ENCODE measurements around the gene SENP5. TPM values are rescaled to one million over a fixed set of nuclear protein-coding genes. Genes with fewer than 3 reads are reported as not detected.

The SENP5 gene
- total RNA-seq, 1 donor from 2014 or later, result 34.4 TPM

DNA sequence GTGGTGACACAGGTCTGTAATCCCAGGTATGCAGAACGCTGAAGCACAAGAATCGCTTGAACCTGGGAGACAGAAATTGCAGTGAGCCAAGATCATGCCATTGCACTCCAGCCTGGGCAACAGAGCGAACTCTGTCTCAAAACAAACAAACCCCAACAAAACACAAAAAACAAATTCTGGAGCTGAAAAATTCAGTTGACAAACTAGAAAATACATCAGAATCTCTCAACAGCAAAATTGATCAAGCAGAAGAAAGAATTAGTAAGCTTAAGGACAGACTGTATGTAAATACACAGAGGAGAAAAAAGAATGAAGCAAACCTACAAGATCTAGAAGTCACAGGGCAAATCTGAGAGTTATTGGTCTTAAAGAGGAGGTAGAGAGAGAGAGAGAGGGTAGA lies 49.3 kb downstream of the SENP5 start:
- H3K4me3 ChIP-seq (ENCODE audit: low read length in 3 of 3), result no peak overlapping the region
- peaks cover 9 to 17% (median 10%) of the 10 kb centered on the region in 3 donors for H3K36me3 ChIP-seq (ENCODE audit: control insufficient read depth in 3 of 3, insufficient read depth in 3 of 3, low read length in 3 of 3)
- no peaks in the 10 kb centered on the region for H3K27me3 ChIP-seq (ENCODE audit: control insufficient read depth in 3 of 3, insufficient read depth in 3 of 3, low read length in 3 of 3)
- no peaks in the 10 kb centered on the region for H3K4me1 ChIP-seq (ENCODE audit: control insufficient read depth in 3 of 3, insufficient read depth in 3 of 3, low read length in 3 of 3)
- no peak overlapping the region for H3K9ac ChIP-seq (ENCODE audit: low read depth in 1 of 3, low read length in 3 of 3)
- H3K27ac ChIP-seq (ENCODE audit: low read depth, low read length), result no peak overlapping the region
- H3K9me3 ChIP-seq (ENCODE audit: control insufficient read depth in 3 of 3, low read length in 3 of 3), result no peaks in the 10 kb centered on the region

DNA sequence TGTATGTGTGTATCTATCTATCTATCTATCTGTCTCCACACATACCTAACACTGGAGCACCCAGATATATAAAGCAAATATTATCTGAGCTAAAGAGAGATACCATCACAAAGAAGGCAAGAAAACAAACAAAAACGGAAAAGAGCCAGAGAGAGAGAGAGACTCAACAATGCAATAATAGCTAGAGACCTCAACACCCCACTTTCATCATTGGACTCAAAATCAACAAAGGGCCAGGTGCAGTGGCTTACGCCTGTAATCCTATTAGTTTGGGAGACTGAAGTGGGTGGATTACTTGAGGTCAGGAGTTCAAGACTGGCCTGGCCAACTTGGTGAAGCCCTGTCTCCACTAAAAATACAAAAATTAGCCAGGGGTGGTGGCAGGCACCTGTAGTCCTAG lies 51.2 kb downstream of the SENP5 start:
- H3K36me3 ChIP-seq (ENCODE audit: control insufficient read depth in 3 of 3, insufficient read depth in 3 of 3, low read length in 3 of 3), result peaks cover 10 to 21% (median 13%) of the 10 kb centered on the region in 3 donors
- no peaks in the 10 kb centered on the region for H3K4me1 ChIP-seq (ENCODE audit: control insufficient read depth in 3 of 3, insufficient read depth in 3 of 3, low read length in 3 of 3)
- no peaks in the 10 kb centered on the region for H3K27me3 ChIP-seq (ENCODE audit: control insufficient read depth in 3 of 3, insufficient read depth in 3 of 3, low read length in 3 of 3)
- no peak overlapping the region for H3K4me3 ChIP-seq (ENCODE audit: low read length in 3 of 3)
- H3K9me3 ChIP-seq (ENCODE audit: control insufficient read depth in 3 of 3, low read length in 3 of 3), result no peaks in the 10 kb centered on the region
- H3K27ac ChIP-seq (ENCODE audit: low read depth, low read length), result no peak overlapping the region
- H3K9ac ChIP-seq (ENCODE audit: low read depth in 1 of 3, low read length in 3 of 3), result no peak overlapping the region

- H3K27ac ChIP-seq (ENCODE audit: low read depth, low read length), result no peak overlapping the region
- H3K36me3 ChIP-seq (ENCODE audit: control insufficient read depth in 3 of 3, insufficient read depth in 3 of 3, low read length in 3 of 3), result peaks cover 0 to 9% (median 4%) of the 10 kb centered on the region in 3 donors
- H3K4me3 ChIP-seq (ENCODE audit: low read length in 3 of 3), result no peak overlapping the region
- H3K27me3 ChIP-seq (ENCODE audit: control insufficient read depth in 3 of 3, insufficient read depth in 3 of 3, low read length in 3 of 3), result no peaks in the 10 kb centered on the region
- peak overlapping the region in 1 of 3 donors; percentile 45 for H3K9ac ChIP-seq (ENCODE audit: low read depth in 1 of 3, low read length in 3 of 3)
- H3K9me3 ChIP-seq (ENCODE audit: control insufficient read depth in 3 of 3, low read length in 3 of 3), result no peaks in the 10 kb centered on the region
- H3K4me1 ChIP-seq (ENCODE audit: control insufficient read depth in 3 of 3, insufficient read depth in 3 of 3, low read length in 3 of 3), result no peaks in the 10 kb centered on the region
Measured at GRCh38 chr3:196920733-196921132, 53.0 kb downstream of the SENP5 start.

- no peaks in the 10 kb centered on the region for H3K4me1 ChIP-seq (ENCODE audit: control insufficient read depth in 3 of 3, insufficient read depth in 3 of 3, low read length in 3 of 3)
- H3K9me3 ChIP-seq (ENCODE audit: control insufficient read depth in 3 of 3, low read length in 3 of 3), result no peaks in the 10 kb centered on the region
- peaks cover 10 to 32% (median 25%) of the 10 kb centered on the region in 3 donors for H3K36me3 ChIP-seq (ENCODE audit: control insufficient read depth in 3 of 3, insufficient read depth in 3 of 3, low read length in 3 of 3)
- no peak overlapping the region for H3K27ac ChIP-seq (ENCODE audit: low read depth, low read length)
- no peaks in the 10 kb centered on the region for H3K27me3 ChIP-seq (ENCODE audit: control insufficient read depth in 3 of 3, insufficient read depth in 3 of 3, low read length in 3 of 3)
- no peak overlapping the region for H3K9ac ChIP-seq (ENCODE audit: low read depth in 1 of 3, low read length in 3 of 3)
- no peak overlapping the region for H3K4me3 ChIP-seq (ENCODE audit: low read length in 3 of 3)
Measured at GRCh38 chr3:196927571-196928453, 60.1 kb downstream of the SENP5 start.

GRCh38 chr3:196931157-196931556 lies 63.4 kb downstream of the SENP5 start:
- Histone ChIP-seq H3K27me3 (ENCODE audit: control insufficient read depth in 3 of 3, insufficient read depth in 3 of 3, low read length in 3 of 3) (no peaks in the 10 kb centered on the region), H3K9me3 (ENCODE audit: control insufficient read depth in 3 of 3, low read length in 3 of 3) (no peaks in the 10 kb centered on the region), H3K4me1 (ENCODE audit: control insufficient read depth in 3 of 3, insufficient read depth in 3 of 3, low read length in 3 of 3) (no peaks in the 10 kb centered on the region), H3K27ac (ENCODE audit: low read depth, low read length) (no peak overlapping the region), H3K9ac (ENCODE audit: low read depth in 1 of 3, low read length in 3 of 3) (no peak overlapping the region), H3K4me3 (ENCODE audit: low read length in 3 of 3) (no peak overlapping the region), H3K36me3 (ENCODE audit: control insufficient read depth in 3 of 3, insufficient read depth in 3 of 3, low read length in 3 of 3) (peaks cover 24 to 59% (median 47%) of the 10 kb centered on the region in 3 donors)

GRCh38 chr3:196931828-196932587 lies 64.3 kb downstream of the SENP5 start:
- peaks cover 30 to 67% (median 55%) of the 10 kb centered on the region in 3 donors for H3K36me3 ChIP-seq (ENCODE audit: control insufficient read depth in 3 of 3, insufficient read depth in 3 of 3, low read length in 3 of 3)
- no peaks in the 10 kb centered on the region for H3K9me3 ChIP-seq (ENCODE audit: control insufficient read depth in 3 of 3, low read length in 3 of 3)
- no peaks in the 10 kb centered on the region for H3K4me1 ChIP-seq (ENCODE audit: control insufficient read depth in 3 of 3, insufficient read depth in 3 of 3, low read length in 3 of 3)
- H3K9ac ChIP-seq (ENCODE audit: low read depth in 1 of 3, low read length in 3 of 3), result peak overlapping the region in 1 of 3 donors; percentile 28
- H3K4me3 ChIP-seq (ENCODE audit: low read length in 3 of 3), result no peak overlapping the region
- H3K27ac ChIP-seq (ENCODE audit: low read depth, low read length), result no peak overlapping the region
- H3K27me3 ChIP-seq (ENCODE audit: control insufficient read depth in 3 of 3, insufficient read depth in 3 of 3, low read length in 3 of 3), result no peaks in the 10 kb centered on the region

DNA sequence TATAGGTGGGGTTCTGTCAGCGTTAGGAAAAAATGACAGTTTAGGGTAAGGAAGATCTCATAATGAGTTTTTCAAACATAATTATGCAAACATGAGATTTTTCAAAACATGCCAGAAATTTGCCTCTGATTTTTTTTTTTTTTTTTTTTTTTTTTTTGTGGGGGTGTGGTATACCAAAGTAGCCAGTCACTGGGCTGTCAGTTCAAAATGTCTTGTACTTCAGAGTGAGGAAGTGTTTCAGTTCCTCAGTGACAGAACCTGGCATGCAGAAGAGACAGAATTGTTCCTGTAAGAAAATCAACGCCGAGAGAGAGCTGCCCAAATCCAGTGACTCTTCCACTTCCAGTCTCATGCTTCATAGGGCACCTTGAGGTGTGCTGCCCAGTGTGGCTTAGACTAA lies 64.9 kb downstream of the SENP5 start:
- Histone ChIP-seq H3K27ac (ENCODE audit: low read depth, low read length) (no peak overlapping the region), H3K4me3 (ENCODE audit: low read length in 3 of 3) (no peak overlapping the region), H3K4me1 (ENCODE audit: control insufficient read depth in 3 of 3, insufficient read depth in 3 of 3, low read length in 3 of 3) (no peaks in the 10 kb centered on the region), H3K36me3 (ENCODE audit: control insufficient read depth in 3 of 3, insufficient read depth in 3 of 3, low read length in 3 of 3) (peaks cover 35 to 71% (median 61%) of the 10 kb centered on the region in 3 donors), H3K27me3 (ENCODE audit: control insufficient read depth in 3 of 3, insufficient read depth in 3 of 3, low read length in 3 of 3) (no peaks in the 10 kb centered on the region), H3K9ac (ENCODE audit: low read depth in 1 of 3, low read length in 3 of 3) (no peak overlapping the region), H3K9me3 (ENCODE audit: control insufficient read depth in 3 of 3, low read length in 3 of 3) (no peaks in the 10 kb centered on the region)

DNA sequence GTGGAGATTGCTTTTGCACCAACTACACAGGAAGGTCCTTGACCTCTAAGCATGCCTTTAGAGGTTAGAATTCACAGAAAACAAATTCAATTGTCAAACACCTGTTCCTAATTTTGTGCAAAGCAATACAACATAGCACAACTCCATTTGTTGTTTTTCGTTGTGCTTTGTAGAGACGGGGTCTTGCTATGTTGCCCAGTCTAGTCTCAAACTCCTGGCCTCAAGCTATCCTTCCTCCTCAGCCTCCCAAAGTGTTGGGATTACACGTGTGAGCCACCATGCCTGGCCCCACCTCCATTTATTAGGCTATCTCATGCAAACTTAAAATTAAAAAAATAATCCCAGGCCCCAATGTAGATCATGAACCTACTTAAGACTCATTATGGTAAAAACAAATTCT lies 68.6 kb downstream of the SENP5 start:
- H3K27me3 ChIP-seq (ENCODE audit: control insufficient read depth in 3 of 3, insufficient read depth in 3 of 3, low read length in 3 of 3), result no peaks in the 10 kb centered on the region
- H3K4me3 ChIP-seq (ENCODE audit: low read length in 3 of 3), result no peak overlapping the region
- H3K27ac ChIP-seq (ENCODE audit: low read depth, low read length), result no peak overlapping the region
- peaks cover 7 to 8% (median 7%) of the 10 kb centered on the region in 3 donors for H3K4me1 ChIP-seq (ENCODE audit: control insufficient read depth in 3 of 3, insufficient read depth in 3 of 3, low read length in 3 of 3)
- no peak overlapping the region for H3K9ac ChIP-seq (ENCODE audit: low read depth in 1 of 3, low read length in 3 of 3)
- no peaks in the 10 kb centered on the region for H3K9me3 ChIP-seq (ENCODE audit: control insufficient read depth in 3 of 3, low read length in 3 of 3)
- peaks cover 38 to 79% (median 67%) of the 10 kb centered on the region in 3 donors for H3K36me3 ChIP-seq (ENCODE audit: control insufficient read depth in 3 of 3, insufficient read depth in 3 of 3, low read length in 3 of 3)

DNA sequence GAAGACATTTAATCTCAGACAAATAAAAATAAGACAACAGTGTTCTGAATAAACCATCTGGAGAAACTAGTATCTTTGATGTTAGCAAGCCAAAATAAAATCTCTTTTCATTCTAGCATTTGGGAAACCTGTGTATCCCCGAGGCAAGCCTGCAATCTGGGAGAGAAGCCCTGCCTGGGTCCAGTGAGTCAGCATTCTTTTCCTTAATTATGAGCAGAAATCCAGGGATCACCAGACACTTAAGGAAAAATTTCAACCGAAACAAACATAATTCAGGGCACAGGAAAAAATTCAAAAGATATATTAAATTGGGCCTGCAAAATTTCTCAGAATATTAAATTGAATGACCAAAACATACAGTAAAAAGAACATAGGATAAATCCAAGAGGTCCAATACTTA lies 70.4 kb downstream of the SENP5 start:
- Histone ChIP-seq H3K27ac (ENCODE audit: low read depth, low read length) (no peak overlapping the region), H3K4me3 (ENCODE audit: low read length in 3 of 3) (no peak overlapping the region), H3K9ac (ENCODE audit: low read depth in 1 of 3, low read length in 3 of 3) (no peak overlapping the region), H3K36me3 (ENCODE audit: control insufficient read depth in 3 of 3, insufficient read depth in 3 of 3, low read length in 3 of 3) (peaks cover 31 to 67% (median 57%) of the 10 kb centered on the region in 3 donors), H3K9me3 (ENCODE audit: control insufficient read depth in 3 of 3, low read length in 3 of 3) (no peaks in the 10 kb centered on the region), H3K4me1 (ENCODE audit: control insufficient read depth in 3 of 3, insufficient read depth in 3 of 3, low read length in 3 of 3) (peaks cover 10 to 22% (median 13%) of the 10 kb centered on the region in 3 donors), H3K27me3 (ENCODE audit: control insufficient read depth in 3 of 3, insufficient read depth in 3 of 3, low read length in 3 of 3) (no peaks in the 10 kb centered on the region)

GRCh38 chr3:196938576-196938975 lies 70.9 kb downstream of the SENP5 start:
- Histone ChIP-seq H3K4me3 (ENCODE audit: low read length in 3 of 3) (no peak overlapping the region), H3K9me3 (ENCODE audit: control insufficient read depth in 3 of 3, low read length in 3 of 3) (no peaks in the 10 kb centered on the region), H3K9ac (ENCODE audit: low read depth in 1 of 3, low read length in 3 of 3) (no peak overlapping the region), H3K36me3 (ENCODE audit: control insufficient read depth in 3 of 3, insufficient read depth in 3 of 3, low read length in 3 of 3) (peaks cover 31 to 64% (median 57%) of the 10 kb centered on the region in 3 donors), H3K27me3 (ENCODE audit: control insufficient read depth in 3 of 3, insufficient read depth in 3 of 3, low read length in 3 of 3) (no peaks in the 10 kb centered on the region), H3K4me1 (ENCODE audit: control insufficient read depth in 3 of 3, insufficient read depth in 3 of 3, low read length in 3 of 3) (peaks cover 14 to 26% (median 18%) of the 10 kb centered on the region in 3 donors), H3K27ac (ENCODE audit: low read depth, low read length) (no peak overlapping the region)

All from skeletal muscle tissue (tissue), 4 donors.